ENCODE data around the gene HSDL2. TPM values are rescaled to one million over a fixed set of nuclear protein-coding genes. Genes with fewer than 3 reads are reported as not detected.
A peak's percentile ranks its signal among the peaks of the same experiment; 100 is the strongest.

The HSDL2 gene
- total RNA-seq, 2 donors from 2014 or later: 32.6 to 34.9 TPM

GRCh38 chr9:112446526-112446925 lies 66.6 kb downstream of the HSDL2 start:
- ATAC-seq (no peak), DNase-seq (ENCODE audit: low spot score in 2 of 2) (no peak)
- H3K9me3 Mint-ChIP-seq: no peaks in the 10 kb centered on the region
- H3K36me3 Mint-ChIP-seq: no peaks in the 10 kb centered on the region
- H3K27ac Mint-ChIP-seq: peak overlapping the region in 1 of 2 donors; percentile 5

DNA sequence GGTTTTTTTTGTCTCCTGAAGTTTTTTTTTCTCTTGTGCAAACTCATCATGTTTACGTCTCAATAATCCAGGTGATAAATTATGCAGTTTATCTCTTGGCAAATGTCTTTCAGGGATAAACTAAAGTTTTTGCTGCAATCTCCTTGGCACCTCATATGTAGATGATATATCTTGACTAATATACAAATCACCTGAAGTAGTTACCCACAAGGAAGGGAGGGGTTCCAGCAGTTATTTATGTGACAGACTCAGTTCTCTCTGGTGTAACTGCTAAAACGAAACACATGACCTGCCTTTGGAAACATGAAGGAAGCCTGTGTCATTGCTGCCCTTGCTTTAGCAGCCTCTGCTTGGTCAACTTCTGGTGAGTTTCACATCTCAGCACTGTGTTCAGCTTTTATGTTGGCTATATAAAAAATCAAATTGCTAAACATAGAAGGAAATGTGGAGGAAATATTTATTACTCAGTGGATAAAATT lies 67.4 kb downstream of the HSDL2 start:
- Mint-ChIP-seq H3K9me3 (no peaks in the 10 kb centered on the region), H3K27ac (no peak overlapping the region), H3K36me3 (no peaks in the 10 kb centered on the region)
- ATAC-seq: no peak
- no peak for DNase-seq (ENCODE audit: low spot score in 2 of 2)

DNA sequence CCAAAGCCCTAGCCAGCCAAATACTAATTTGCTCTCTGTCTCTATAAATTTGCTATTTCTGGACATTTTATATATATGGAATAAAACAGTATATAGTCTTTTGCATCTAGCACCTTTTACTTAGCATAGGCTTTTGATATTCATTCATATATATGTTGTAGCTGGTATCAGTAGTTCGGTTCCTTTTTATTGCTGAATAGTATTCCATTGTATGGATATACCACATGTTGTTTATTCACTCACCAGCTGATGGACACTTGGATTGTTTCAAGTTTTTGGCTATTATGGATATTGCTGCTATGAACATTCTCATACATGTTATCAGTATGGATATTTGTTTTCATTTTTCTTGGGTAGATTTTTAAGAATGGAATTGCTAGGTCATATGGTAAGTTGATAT lies 82.9 kb downstream of the HSDL2 start:
- ATAC-seq (no peak), DNase-seq (ENCODE audit: low spot score in 2 of 2) (no peak)
- Mint-ChIP-seq H3K36me3 (peaks cover 2 to 19% of the 10 kb centered on the region in 2 donors), H3K27ac (no peak overlapping the region), H3K9me3 (no peaks in the 10 kb centered on the region)

DNA sequence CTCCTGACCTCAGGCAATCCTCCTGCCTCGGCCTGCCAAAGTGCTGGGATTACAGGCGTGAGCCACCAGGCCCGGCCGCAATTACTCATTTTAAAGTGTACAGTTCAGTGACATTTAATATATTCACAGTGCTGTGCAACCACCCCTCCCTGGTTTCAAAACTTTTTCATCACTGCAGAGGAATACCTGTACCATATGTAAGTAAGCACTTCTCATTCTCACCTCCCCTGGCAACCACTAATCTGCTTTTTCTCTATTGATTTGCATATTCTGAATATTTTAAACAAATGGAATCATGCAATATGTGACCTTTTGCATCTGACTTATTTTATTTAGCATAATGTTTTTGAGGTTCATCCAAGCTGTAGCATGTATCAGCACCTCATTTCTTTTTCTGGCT lies 85.4 kb downstream of the HSDL2 start:
- DNase-seq (ENCODE audit: low spot score in 2 of 2) (no peak), ATAC-seq (no peak)
- Mint-ChIP-seq H3K9me3 (no peaks in the 10 kb centered on the region), H3K36me3 (peaks cover 0 to 14% of the 10 kb centered on the region in 2 donors), H3K27ac (no peak overlapping the region)

GRCh38 chr9:112472996-112473395 lies 93.1 kb downstream of the HSDL2 start:
- ATAC-seq (no peak), DNase-seq (ENCODE audit: low spot score in 2 of 2) (no peak)
- H3K36me3 Mint-ChIP-seq: peaks cover 8 to 30% of the 10 kb centered on the region in 2 donors
- H3K27ac Mint-ChIP-seq: no peak overlapping the region
- H3K9me3 Mint-ChIP-seq: peaks cover 0 to under 1% of the 10 kb centered on the region in 2 donors

GRCh38 chr9:112473986-112474385 lies 94.1 kb downstream of the HSDL2 start:
- ATAC-seq (no peak), DNase-seq (ENCODE audit: low spot score in 2 of 2) (no peak)
- peaks cover 8 to 33% of the 10 kb centered on the region in 2 donors for H3K36me3 Mint-ChIP-seq
- H3K9me3 Mint-ChIP-seq: peaks cover 0 to 4% of the 10 kb centered on the region in 2 donors
- no peak overlapping the region for H3K27ac Mint-ChIP-seq

- DNase-seq (ENCODE audit: low spot score in 2 of 2): no peak
- ATAC-seq: no peak
- peaks cover 8 to 33% of the 10 kb centered on the region in 2 donors for H3K36me3 Mint-ChIP-seq
These were observed 95.4 kb downstream of the HSDL2 start for GRCh38 chr9:112475318-112475717.

GRCh38 chr9:112477330-112477729 lies 97.4 kb downstream of the HSDL2 start:
- peaks cover 0 to 4% of the 10 kb centered on the region in 2 donors for H3K9me3 Mint-ChIP-seq
- DNase-seq (ENCODE audit: low spot score in 2 of 2): no peak
- H3K27ac Mint-ChIP-seq: peak overlapping the region in 1 of 2 donors; percentile 44
- ATAC-seq: no peak
- peaks cover 8 to 33% of the 10 kb centered on the region in 2 donors for H3K36me3 Mint-ChIP-seq

More at GRCh38 chr9:112475318-112475717, 95.4 kb downstream of the HSDL2 start:
- Mint-ChIP-seq H3K27ac (no peak overlapping the region), H3K9me3 (peaks cover 0 to 4% of the 10 kb centered on the region in 2 donors)

- Mint-ChIP-seq H3K36me3 (peaks cover 8 to 31% of the 10 kb centered on the region in 2 donors), H3K9me3 (peaks cover 0 to 4% of the 10 kb centered on the region in 2 donors), H3K27ac (no peak overlapping the region)
- ATAC-seq: no peak
- DNase-seq (ENCODE audit: low spot score in 2 of 2): no peak
These were observed 99.3 kb downstream of the HSDL2 start for GRCh38 chr9:112479221-112479620.

- Mint-ChIP-seq H3K9me3 (no peaks in the 10 kb centered on the region), H3K27ac (no peak overlapping the region), H3K36me3 (peaks cover 5 to 16% of the 10 kb centered on the region in 2 donors)
- ATAC-seq (no peak), DNase-seq (ENCODE audit: low spot score in 2 of 2) (no peak)
These were observed 104.7 kb downstream of the HSDL2 start for GRCh38 chr9:112484607-112485006.

- H3K27ac Mint-ChIP-seq: peak overlapping the region in 1 of 2 donors; percentile 93
- H3K9me3 Mint-ChIP-seq: no peaks in the 10 kb centered on the region
- H3K36me3 Mint-ChIP-seq: peaks cover 5 to 16% of the 10 kb centered on the region in 2 donors
- no peak for DNase-seq (ENCODE audit: low spot score in 2 of 2)
- ATAC-seq: no peak
These were observed 105.7 kb downstream of the HSDL2 start for GRCh38 chr9:112485574-112485973.

GRCh38 chr9:112486221-112487007 lies 106.5 kb downstream of the HSDL2 start, which contains the start of gene KIAA1958:
Gene KIAA1958 (plus strand): TSS chr9:112486827. CDS start chr9:112574081, 87,254 bp downstream.
- peak; percentile 96 to 97 for ATAC-seq
- H3K27ac Mint-ChIP-seq: peak within 1 kb of the TSS; percentile 93 to 95

GRCh38 chr9:112487008-112487798 lies 107.3 kb downstream of the HSDL2 start:
- Mint-ChIP-seq H3K36me3 (peaks cover 13 to 16% of the 10 kb centered on the region in 2 donors), H3K9me3 (peaks cover 0 to 3% of the 10 kb centered on the region in 2 donors), H3K27ac (peak overlapping the region; percentile 75 to 92)
- ATAC-seq: peak; percentile 34 to 49
- DNase-seq (ENCODE audit: low spot score in 2 of 2): peak; percentile 46 to 72

More at GRCh38 chr9:112486221-112487007, 106.5 kb downstream of the HSDL2 start, which contains the start of gene KIAA1958:
- Mint-ChIP-seq H3K9me3 (no peaks in the 10 kb centered on the region), H3K36me3 (peaks cover 5 to 16% of the 10 kb centered on the region in 2 donors)
- DNase-seq (ENCODE audit: low spot score in 2 of 2): peak; percentile 84 to 91

- Mint-ChIP-seq H3K27ac (peak overlapping the region; percentile 75 to 92), H3K36me3 (peaks cover 18 to 20% of the 10 kb centered on the region in 2 donors), H3K9me3 (peaks cover 0 to 5% of the 10 kb centered on the region in 2 donors)
- no peak for DNase-seq (ENCODE audit: low spot score in 2 of 2)
- no peak for ATAC-seq
These were observed 108.0 kb downstream of the HSDL2 start for GRCh38 chr9:112487799-112488340.

GRCh38 chr9:112489039-112489546 lies 109.2 kb downstream of the HSDL2 start:
- Mint-ChIP-seq H3K9me3 (peaks cover 5 to 14% of the 10 kb centered on the region in 2 donors), H3K36me3 (peaks cover 28 to 32% of the 10 kb centered on the region in 2 donors), H3K27ac (no peak overlapping the region)
- no peak for DNase-seq (ENCODE audit: low spot score in 2 of 2)
- ATAC-seq: no peak

DNA sequence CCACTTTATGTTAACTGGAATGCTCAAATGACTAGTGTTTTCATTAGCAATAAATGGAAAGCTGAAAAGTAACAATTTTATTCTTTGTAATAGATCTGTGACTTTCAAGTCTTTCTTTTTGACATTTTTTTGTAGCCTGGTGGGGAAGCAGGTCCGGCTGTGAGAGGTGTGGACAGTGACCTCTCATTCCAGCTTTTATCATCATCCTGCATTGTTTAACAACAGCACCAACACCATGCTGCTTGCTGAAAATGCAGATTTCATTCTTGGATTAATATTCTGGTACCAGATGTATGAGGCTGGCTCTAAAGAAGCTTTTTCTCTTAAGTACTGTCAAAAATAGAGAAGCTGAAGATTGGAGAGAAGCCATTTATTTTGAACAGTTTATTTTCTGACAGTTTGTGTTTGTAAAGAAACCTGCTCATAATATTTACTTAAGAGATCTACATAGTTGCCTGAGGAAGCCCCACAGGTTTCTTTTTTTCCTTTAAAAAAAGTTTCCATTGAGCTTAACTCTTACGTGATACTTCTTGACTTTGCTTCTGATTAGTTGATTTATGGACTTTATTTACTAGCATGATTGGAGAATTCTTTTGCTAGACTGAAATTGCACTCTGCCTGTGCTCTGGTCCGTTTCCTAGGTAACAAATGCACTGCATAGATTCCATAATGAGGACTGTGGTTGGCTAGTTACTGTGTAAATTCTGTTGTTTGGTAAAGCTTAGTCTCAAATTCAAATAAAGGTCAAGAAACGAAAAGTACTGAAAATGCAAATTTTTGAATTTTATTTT lies 110.2 kb downstream of the HSDL2 start:
- H3K9me3 Mint-ChIP-seq: peaks cover 6 to 21% of the 10 kb centered on the region in 2 donors
- no peak overlapping the region for H3K27ac Mint-ChIP-seq
- peaks cover 38 to 42% of the 10 kb centered on the region in 2 donors for H3K36me3 Mint-ChIP-seq
- no peak for DNase-seq (ENCODE audit: low spot score in 2 of 2)
- ATAC-seq: no peak
